Fibroblast of lung (primary cell): Measurements from ENCODE around the gene RALGDS.

Experiments
- EZH2 ChIP-seq: IDR thresholded peaks from 2 replicates; pipeline ENCODE4 v1.5.1; 2012; ENCODE audit warnings: low read length, control low read depth, mild to moderate bottlenecking; ENCODE audit errors: missing control alignments
- TF ChIP-seq, protein P1 (sequence below), 2 donors: IDR thresholded peaks in 1 of 2; conservative IDR thresholded peaks in 1 of 2; 1 replicate in 1 of 2; 2 replicates in 1 of 2; pipeline ENCODE4 v1.5.1; 2011 to 2012; ENCODE audit warnings: low read length in 2 of 2, control low read depth in 1 of 2, inconsistent platforms in 1 of 2, low read depth in 1 of 2, mild to moderate bottlenecking in 1 of 2

DNA sequence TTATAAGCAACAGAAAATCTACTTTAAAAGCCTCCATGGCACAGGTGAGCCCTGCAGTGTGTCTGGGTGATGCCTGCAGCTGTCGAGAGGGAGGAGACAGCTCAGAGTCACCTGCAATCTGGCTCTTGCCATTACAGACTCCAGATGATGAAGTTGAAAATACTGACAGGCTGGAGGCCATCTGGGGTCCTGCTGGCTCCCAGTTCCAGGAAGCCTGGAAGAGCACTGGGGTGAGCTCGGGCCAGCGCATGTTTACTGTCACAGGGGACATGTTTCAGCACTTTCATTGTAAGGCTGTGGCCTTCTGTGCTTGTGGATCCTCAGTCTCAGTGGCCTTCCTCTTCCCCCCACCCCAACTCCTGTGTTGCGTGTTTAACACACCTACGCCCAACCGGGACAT is 30.9 kb downstream of the RALGDS start:
- no peak for TF ChIP-seq EZH2
- TF ChIP-seq, protein P1, sequence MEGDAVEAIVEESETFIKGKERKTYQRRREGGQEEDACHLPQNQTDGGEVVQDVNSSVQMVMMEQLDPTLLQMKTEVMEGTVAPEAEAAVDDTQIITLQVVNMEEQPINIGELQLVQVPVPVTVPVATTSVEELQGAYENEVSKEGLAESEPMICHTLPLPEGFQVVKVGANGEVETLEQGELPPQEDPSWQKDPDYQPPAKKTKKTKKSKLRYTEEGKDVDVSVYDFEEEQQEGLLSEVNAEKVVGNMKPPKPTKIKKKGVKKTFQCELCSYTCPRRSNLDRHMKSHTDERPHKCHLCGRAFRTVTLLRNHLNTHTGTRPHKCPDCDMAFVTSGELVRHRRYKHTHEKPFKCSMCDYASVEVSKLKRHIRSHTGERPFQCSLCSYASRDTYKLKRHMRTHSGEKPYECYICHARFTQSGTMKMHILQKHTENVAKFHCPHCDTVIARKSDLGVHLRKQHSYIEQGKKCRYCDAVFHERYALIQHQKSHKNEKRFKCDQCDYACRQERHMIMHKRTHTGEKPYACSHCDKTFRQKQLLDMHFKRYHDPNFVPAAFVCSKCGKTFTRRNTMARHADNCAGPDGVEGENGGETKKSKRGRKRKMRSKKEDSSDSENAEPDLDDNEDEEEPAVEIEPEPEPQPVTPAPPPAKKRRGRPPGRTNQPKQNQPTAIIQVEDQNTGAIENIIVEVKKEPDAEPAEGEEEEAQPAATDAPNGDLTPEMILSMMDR (conservative IDR thresholded peaks at IDR 0.05 in 1 of 2, IDR thresholded peaks at IDR 0.05 in 1 of 2; ENCODE audit: low read depth in 1 of 2, low read length in 2 of 2): no peak
